ENCODE data around the gene CACNA2D3.

CACNA2D3 gene

DNA sequence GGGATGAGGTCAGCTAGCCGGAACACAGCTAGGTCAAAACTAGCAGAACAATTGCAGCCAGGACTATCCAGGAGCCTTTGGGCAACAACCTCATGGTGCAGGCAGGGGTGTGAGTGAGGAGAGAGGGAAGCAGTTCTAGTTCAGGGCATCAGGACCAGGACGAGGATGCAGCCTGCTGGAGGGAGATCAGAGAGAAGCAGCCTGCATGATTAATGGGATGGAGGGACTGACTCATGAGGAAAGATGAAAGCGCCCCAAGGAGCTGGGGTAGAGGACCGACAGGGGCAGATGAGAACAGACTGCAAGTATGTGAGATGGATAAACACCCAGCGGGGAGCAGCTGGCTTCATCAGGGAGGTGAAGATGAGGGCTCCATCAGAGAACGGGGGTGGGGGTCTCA lies 843.4 kb downstream of the CACNA2D3 start:
- ChIA-PET POLR2A (no interaction called here), CTCF (interaction anchor here (0.8 kb wide), 1 partner anchor 430 kb away, joined by 4 read pairs; no protein-coding TSS in a partner anchor)
- TF ChIP-seq NFRKB (IDR thresholded peaks at IDR 0.05) (no peak), LEF1 (IDR thresholded peaks at IDR 0.05; ENCODE audit: borderline replicate concordance) (no peak), ELF4 (IDR thresholded peaks at IDR 0.05) (no peak), L3MBTL2 (conservative IDR thresholded peaks at IDR 0.05) (no peak), SP1 (IDR thresholded peaks at IDR 0.05) (no peak), ZNF384 (IDR thresholded peaks at IDR 0.05) (no peak), ARNT (IDR thresholded peaks at IDR 0.05) (no peak), SUZ12 (IDR thresholded peaks at IDR 0.05) (no peak), TARDBP (IDR thresholded peaks at IDR 0.05) (no peak), FOXA1 (IDR thresholded peaks at IDR 0.05) (no peak), FOXM1 (IDR thresholded peaks at IDR 0.05; ENCODE audit: borderline replicate concordance) (no peak), FOXK2 (IDR thresholded peaks at IDR 0.05) (no peak), CTBP1 (IDR thresholded peaks at IDR 0.05; ENCODE audit: borderline replicate concordance) (no peak), HDGF (IDR thresholded peaks at IDR 0.05; ENCODE audit: borderline replicate concordance) (no peak), BHLHE40 (IDR thresholded peaks at IDR 0.05; ENCODE audit: borderline replicate concordance) (no peak)
- TF ChIP-seq, protein P1, sequence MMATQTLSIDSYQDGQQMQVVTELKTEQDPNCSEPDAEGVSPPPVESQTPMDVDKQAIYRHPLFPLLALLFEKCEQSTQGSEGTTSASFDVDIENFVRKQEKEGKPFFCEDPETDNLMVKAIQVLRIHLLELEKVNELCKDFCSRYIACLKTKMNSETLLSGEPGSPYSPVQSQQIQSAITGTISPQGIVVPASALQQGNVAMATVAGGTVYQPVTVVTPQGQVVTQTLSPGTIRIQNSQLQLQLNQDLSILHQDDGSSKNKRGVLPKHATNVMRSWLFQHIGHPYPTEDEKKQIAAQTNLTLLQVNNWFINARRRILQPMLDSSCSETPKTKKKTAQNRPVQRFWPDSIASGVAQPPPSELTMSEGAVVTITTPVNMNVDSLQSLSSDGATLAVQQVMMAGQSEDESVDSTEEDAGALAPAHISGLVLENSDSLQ (IDR thresholded peaks at IDR 0.05): no peak
- no peak for DNase-seq (ENCODE audit: extremely low spot score)

DNA sequence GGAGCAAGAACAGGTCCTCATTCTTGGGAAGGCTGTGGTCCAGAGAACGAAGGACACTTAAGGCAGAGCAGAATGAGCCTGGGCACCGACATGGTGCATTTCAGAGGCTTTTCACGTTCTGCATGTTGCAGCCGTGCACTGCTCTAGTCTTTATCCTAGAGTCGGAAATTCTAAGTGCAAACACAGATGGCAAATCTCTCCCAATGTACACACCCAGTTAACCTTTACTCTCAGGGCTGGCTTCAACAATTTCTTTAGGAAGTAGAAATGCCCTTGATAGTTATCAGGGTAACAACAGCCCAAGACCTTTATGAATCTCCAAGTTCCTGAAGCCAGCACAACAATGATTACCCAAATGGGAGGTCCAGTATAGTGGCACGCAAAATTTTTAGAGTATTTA lies 844.6 kb downstream of the CACNA2D3 start:
- CTCF ChIA-PET: no interaction called here
- DNase-seq (ENCODE audit: extremely low spot score): no peak
- POLR2A ChIA-PET: no interaction called here
- TF ChIP-seq FOXA1 (IDR thresholded peaks at IDR 0.05) (no peak), L3MBTL2 (conservative IDR thresholded peaks at IDR 0.05) (no peak), NFRKB (IDR thresholded peaks at IDR 0.05) (no peak), LEF1 (IDR thresholded peaks at IDR 0.05; ENCODE audit: borderline replicate concordance) (no peak), SUZ12 (IDR thresholded peaks at IDR 0.05) (no peak), ARNT (IDR thresholded peaks at IDR 0.05) (no peak), HDGF (IDR thresholded peaks at IDR 0.05; ENCODE audit: borderline replicate concordance) (no peak), CTBP1 (IDR thresholded peaks at IDR 0.05; ENCODE audit: borderline replicate concordance) (no peak), SP1 (IDR thresholded peaks at IDR 0.05) (no peak), ZNF384 (IDR thresholded peaks at IDR 0.05) (no peak)
- TF ChIP-seq, protein P1 (IDR thresholded peaks at IDR 0.05): no peak

DNA sequence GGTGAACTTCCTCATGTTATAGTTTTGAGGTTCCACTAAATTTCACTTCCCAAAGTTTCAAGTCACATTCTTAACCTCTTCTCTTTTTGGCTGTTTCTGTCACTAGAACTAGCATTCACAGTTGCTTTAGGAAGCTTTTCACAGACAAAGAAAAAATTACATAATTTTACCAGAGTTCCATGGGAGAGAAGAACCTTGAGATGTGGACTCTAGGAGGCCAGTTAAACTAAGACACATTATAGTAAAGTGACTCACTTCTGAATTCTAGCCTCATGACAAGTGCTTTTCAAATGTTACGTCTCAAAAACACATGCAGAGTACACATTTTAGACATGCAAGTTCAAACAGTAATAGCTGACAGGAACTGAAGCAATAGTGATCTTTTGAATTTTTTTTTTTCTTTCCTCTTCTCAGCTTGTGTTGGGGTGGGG lies 845.4 kb downstream of the CACNA2D3 start:
- POLR2A ChIA-PET: no interaction called here
- CTCF ChIA-PET: no interaction called here
- DNase-seq (ENCODE audit: extremely low spot score): no peak
- TF ChIP-seq HDGF (IDR thresholded peaks at IDR 0.05; ENCODE audit: borderline replicate concordance) (no peak), FOXM1 (IDR thresholded peaks at IDR 0.05; ENCODE audit: borderline replicate concordance) (no peak), SUZ12 (IDR thresholded peaks at IDR 0.05) (no peak), BHLHE40 (IDR thresholded peaks at IDR 0.05; ENCODE audit: borderline replicate concordance) (no peak), SP1 (IDR thresholded peaks at IDR 0.05) (no peak), ZNF384 (IDR thresholded peaks at IDR 0.05) (no peak), LEF1 (IDR thresholded peaks at IDR 0.05; ENCODE audit: borderline replicate concordance) (no peak), NFRKB (IDR thresholded peaks at IDR 0.05) (no peak)

DNA sequence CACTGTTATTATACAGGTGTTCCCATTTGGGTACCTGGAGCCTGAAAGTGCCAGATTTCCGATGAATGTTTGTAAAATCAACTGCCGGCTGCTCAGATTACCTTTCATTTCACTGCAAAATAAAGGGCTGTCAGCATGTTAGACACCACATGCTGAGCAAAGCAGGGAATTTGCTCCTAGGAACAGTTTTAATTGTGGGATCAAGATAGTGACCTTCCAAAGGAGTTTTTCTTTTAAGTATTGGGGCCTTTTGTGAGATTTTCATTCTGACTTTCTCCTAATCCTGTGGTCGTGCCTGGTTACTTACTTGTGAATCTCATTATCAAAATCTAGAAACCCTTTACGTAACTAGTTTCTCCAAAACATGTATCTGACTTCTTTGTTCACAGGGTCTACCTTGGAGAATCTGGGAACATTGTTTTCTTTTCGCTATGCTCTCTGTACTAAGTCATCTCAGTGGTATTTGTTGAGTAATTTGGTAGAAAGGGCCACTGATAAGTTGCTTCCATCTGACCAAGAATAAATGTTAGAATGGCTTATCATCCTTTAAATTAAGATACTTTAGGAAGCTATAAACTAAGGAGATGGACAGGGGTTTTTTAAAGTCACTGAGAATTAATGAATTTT lies 846.3 kb downstream of the CACNA2D3 start:
- DNase-seq (ENCODE audit: extremely low spot score): no peak
- ChIA-PET POLR2A (no interaction called here), CTCF (no interaction called here)
- no peak for TF ChIP-seq SUZ12 (IDR thresholded peaks at IDR 0.05)
- no peak for TF ChIP-seq SP1 (IDR thresholded peaks at IDR 0.05)
- no peak for TF ChIP-seq HDGF (IDR thresholded peaks at IDR 0.05; ENCODE audit: borderline replicate concordance)
- TF ChIP-seq LEF1 (IDR thresholded peaks at IDR 0.05; ENCODE audit: borderline replicate concordance): no peak
- TF ChIP-seq ELF4 (IDR thresholded peaks at IDR 0.05): no peak
- no peak for TF ChIP-seq BHLHE40 (IDR thresholded peaks at IDR 0.05; ENCODE audit: borderline replicate concordance)
- no peak for TF ChIP-seq NFRKB (IDR thresholded peaks at IDR 0.05)
- no peak for TF ChIP-seq FOXM1 (IDR thresholded peaks at IDR 0.05; ENCODE audit: borderline replicate concordance)
- no peak for TF ChIP-seq ARNT (IDR thresholded peaks at IDR 0.05)
- no peak for TF ChIP-seq FOXA1 (IDR thresholded peaks at IDR 0.05)
- TF ChIP-seq, protein P1 (IDR thresholded peaks at IDR 0.05): no peak
- TF ChIP-seq L3MBTL2 (conservative IDR thresholded peaks at IDR 0.05): no peak
- no peak for TF ChIP-seq TARDBP (IDR thresholded peaks at IDR 0.05)
- no peak for TF ChIP-seq CTBP1 (IDR thresholded peaks at IDR 0.05; ENCODE audit: borderline replicate concordance)
- no peak for TF ChIP-seq ZNF384 (IDR thresholded peaks at IDR 0.05)
- no peak for TF ChIP-seq FOXK2 (IDR thresholded peaks at IDR 0.05)

DNA sequence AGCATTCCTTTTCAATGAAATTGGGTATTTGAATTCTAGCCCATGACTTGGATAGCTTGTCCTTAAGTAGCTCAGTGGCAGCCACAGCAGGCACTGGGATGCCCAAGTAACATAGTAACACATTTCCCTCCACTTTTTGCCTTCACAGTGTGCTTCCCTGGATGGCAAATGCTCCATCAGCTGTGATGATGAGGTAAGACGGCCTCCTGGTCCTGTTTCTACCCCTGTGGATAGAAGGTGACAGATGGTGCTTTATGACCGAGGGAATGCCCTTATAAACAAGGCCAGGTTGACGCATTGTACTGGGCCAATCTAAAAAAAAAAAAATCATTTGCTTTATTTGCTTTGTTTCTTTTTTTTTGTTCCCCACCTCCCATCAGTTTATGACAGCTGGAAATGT lies 847.3 kb downstream of the CACNA2D3 start:
- POLR2A ChIA-PET: no interaction called here
- no peak for DNase-seq (ENCODE audit: extremely low spot score)
- CTCF ChIA-PET: no interaction called here
- TF ChIP-seq L3MBTL2 (conservative IDR thresholded peaks at IDR 0.05) (no peak), SP1 (IDR thresholded peaks at IDR 0.05) (no peak), TARDBP (IDR thresholded peaks at IDR 0.05) (no peak), ELF4 (IDR thresholded peaks at IDR 0.05) (no peak), SUZ12 (IDR thresholded peaks at IDR 0.05) (no peak), FOXA1 (IDR thresholded peaks at IDR 0.05) (no peak), ARNT (IDR thresholded peaks at IDR 0.05) (no peak), BHLHE40 (IDR thresholded peaks at IDR 0.05; ENCODE audit: borderline replicate concordance) (no peak), LEF1 (IDR thresholded peaks at IDR 0.05; ENCODE audit: borderline replicate concordance) (no peak), FOXK2 (IDR thresholded peaks at IDR 0.05) (no peak), CTBP1 (IDR thresholded peaks at IDR 0.05; ENCODE audit: borderline replicate concordance) (no peak), FOXM1 (IDR thresholded peaks at IDR 0.05; ENCODE audit: borderline replicate concordance) (no peak), HDGF (IDR thresholded peaks at IDR 0.05; ENCODE audit: borderline replicate concordance) (no peak), ZNF384 (IDR thresholded peaks at IDR 0.05) (no peak), NFRKB (IDR thresholded peaks at IDR 0.05) (no peak)
- TF ChIP-seq, protein P1 (IDR thresholded peaks at IDR 0.05): no peak

Data from HEK293T (cell line).